C4-2B (cell line): ENCODE results near the gene PDE5A.
"Not testable (repeated sequence)": the region's sequence is repeated elsewhere in the genome, so short reads cannot be mapped to it uniquely, and the experiment has no call there.

Source experiments
- CTCF ChIP-seq: fragments of 450-650 bp; conservative IDR thresholded peaks from 2 replicates; pipeline ENCODE4 v1.5.1; 2017; ENCODE audit warnings: mild to moderate bottlenecking
- ZFX ChIP-seq: fragments of 450-650 bp; IDR thresholded peaks from 2 replicates; pipeline ENCODE4 v1.6.1; 2017

- not testable (repeated sequence) for TF ChIP-seq CTCF, ZFX
Measured at GRCh38 chr4:119469039-119469438, 159.6 kb downstream of the PDE5A start.
